Measurements from ENCODE around the gene BMP4. TPM values are rescaled to one million over a fixed set of nuclear protein-coding genes. Genes with fewer than 3 reads are reported as not detected.

BMP4 gene
- polyA plus RNA-seq, 1 experiment = 20.8 TPM

DNA sequence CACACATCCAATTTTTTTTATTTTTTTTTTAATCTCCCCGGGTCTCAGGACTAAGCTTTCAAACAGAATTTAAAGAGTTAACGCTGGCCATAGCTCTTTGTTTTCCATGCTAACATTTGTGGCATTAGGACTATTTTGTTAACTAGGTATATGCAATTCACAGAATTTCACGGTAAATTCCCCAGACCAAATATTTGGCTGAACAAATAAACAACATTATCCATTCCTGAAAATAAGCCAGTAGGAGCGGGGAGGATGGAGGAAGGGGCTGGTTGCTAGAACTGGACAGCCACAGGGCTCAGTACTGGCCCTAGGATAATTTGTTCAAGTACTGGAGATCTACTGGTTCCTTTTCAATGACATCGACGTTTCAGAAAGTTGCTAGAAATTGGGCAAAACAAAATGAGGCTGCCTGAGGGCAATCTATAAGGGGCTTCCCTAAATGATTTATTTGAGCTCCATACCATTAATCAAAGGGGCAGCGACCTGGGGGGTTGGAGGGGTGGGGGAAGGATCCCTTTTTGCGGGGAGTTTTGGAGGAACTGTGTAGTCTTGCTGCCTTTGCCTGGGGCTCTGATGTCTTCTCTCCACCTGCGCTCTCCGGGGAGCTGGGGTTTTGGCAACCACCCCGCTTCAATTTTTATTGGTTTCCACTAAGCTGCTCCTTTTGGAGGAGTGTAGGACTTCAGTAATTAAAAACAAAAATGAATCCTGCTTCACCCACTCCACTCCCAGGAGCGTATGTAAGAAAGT is 9.0 kb downstream of the BMP4 start:
- ChIA-PET CTCF (no interaction called here), POLR2A (no interaction called here)
- H3K27ac ChIP-seq (ENCODE audit: low read depth, low read length) = no peak overlapping the region
- peaks cover 9% of the 10 kb centered on the region; the same call in 1 of the 2 replicates for H3K9me3 ChIP-seq (ENCODE audit: control insufficient read depth, insufficient read depth, low read length)
- no peak overlapping the region for H3K4me3 ChIP-seq (ENCODE audit: low read depth, low read length)
- TF ChIP-seq, protein P1, sequence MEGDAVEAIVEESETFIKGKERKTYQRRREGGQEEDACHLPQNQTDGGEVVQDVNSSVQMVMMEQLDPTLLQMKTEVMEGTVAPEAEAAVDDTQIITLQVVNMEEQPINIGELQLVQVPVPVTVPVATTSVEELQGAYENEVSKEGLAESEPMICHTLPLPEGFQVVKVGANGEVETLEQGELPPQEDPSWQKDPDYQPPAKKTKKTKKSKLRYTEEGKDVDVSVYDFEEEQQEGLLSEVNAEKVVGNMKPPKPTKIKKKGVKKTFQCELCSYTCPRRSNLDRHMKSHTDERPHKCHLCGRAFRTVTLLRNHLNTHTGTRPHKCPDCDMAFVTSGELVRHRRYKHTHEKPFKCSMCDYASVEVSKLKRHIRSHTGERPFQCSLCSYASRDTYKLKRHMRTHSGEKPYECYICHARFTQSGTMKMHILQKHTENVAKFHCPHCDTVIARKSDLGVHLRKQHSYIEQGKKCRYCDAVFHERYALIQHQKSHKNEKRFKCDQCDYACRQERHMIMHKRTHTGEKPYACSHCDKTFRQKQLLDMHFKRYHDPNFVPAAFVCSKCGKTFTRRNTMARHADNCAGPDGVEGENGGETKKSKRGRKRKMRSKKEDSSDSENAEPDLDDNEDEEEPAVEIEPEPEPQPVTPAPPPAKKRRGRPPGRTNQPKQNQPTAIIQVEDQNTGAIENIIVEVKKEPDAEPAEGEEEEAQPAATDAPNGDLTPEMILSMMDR (IDR thresholded peaks at IDR 0.05; ENCODE audit: low read depth, low read length) = no peak
- peaks cover 28% of the 10 kb centered on the region for H3K27me3 ChIP-seq (ENCODE audit: control insufficient read depth, insufficient read depth, low read length)
- no peak for DNase-seq (ENCODE audit: low read depth, low spot score)

DNA sequence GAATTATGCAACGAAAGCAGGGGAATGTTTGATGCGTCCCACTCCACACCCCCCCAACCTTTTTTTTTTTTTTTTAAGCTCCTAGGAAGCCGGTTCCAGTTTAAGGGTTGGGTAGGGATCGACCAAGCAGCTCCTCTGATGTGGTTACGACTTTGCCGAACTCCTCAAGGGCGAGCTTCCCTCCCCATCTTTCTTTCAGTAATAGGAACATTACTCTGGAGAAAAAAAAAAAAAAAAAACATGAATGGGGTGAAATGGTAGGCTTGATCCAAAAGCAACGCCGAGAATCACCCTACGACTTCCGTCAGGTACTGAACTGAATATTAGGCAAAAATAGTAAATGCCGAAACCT is 9.6 kb downstream of the BMP4 start:
- Histone ChIP-seq H3K27me3 (ENCODE audit: control insufficient read depth, insufficient read depth, low read length) (peaks cover 23% of the 10 kb centered on the region), H3K9me3 (ENCODE audit: control insufficient read depth, insufficient read depth, low read length) (peaks cover 9% of the 10 kb centered on the region; the same call in 1 of the 2 replicates), H3K27ac (ENCODE audit: low read depth, low read length) (no peak overlapping the region), H3K4me3 (ENCODE audit: low read depth, low read length) (no peak overlapping the region)
- CTCF ChIA-PET = no interaction called here
- POLR2A ChIA-PET = no interaction called here
- no peak for DNase-seq (ENCODE audit: low read depth, low spot score)
- TF ChIP-seq, protein P1 (IDR thresholded peaks at IDR 0.05; ENCODE audit: low read depth, low read length) = no peak

DNA sequence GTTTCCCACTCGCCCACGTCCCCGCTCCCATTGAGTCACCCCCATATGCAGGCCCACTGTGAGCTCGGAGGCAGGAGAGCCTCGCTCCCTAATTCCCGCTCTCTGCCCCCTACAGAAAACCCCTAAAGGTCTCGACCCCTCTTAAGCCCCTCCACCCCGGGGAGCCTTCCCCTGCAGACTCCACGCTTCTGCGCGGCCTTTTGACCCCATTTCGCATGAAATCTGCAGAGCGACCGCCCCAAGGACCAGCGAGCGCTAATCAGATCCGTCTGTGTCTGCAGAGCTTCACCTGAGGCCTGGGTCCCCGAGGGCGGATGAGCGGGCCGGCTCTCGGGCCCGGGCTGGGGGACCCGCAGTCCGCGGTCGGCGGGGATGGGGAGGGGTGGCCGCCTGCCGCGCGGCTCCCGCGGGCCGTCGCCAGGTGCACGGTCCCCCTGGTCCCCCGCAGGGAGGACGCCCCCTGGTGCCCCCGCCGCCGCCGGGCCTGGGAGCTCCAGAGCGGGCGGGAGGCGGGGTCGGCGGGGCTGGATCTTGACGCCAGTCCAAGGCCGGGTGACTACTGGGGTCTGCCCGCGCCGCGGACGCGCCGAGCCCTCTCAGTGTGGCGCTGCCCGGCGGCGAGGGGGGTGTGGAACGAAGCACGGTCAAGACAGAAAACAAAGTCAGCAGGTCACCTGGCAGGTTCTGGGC is 10.1 kb downstream of the BMP4 start:
- POLR2A ChIA-PET = no interaction called here
- no peak overlapping the region for H3K4me3 ChIP-seq (ENCODE audit: low read depth, low read length)
- H3K27ac ChIP-seq (ENCODE audit: low read depth, low read length) = no peak overlapping the region
- H3K9me3 ChIP-seq (ENCODE audit: control insufficient read depth, insufficient read depth, low read length) = peaks cover 9% of the 10 kb centered on the region; the same call in 1 of the 2 replicates
- peaks cover 17% of the 10 kb centered on the region for H3K27me3 ChIP-seq (ENCODE audit: control insufficient read depth, insufficient read depth, low read length)
- TF ChIP-seq, protein P1 (IDR thresholded peaks at IDR 0.05; ENCODE audit: low read depth, low read length) = no peak
- CTCF ChIA-PET = no interaction called here
- DNase-seq (ENCODE audit: low read depth, low spot score) = no peak

DNA sequence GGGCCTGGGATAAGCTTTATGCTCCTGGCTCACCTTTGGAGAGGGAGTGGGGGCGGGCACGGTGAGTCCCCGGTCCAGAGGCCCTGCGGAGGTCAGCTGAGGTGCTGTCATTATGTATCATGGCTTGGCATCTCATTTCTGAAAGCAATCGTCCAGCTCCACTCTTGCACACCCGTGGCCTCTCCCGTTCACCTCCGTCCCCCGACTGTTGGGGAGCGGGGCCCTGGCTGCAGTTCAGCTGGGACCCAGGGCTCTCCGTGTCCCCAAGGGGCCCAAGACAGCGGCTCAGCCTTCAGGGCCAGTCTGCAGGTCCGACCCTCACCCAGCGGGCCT is 10.6 kb downstream of the BMP4 start:
- TF ChIP-seq, protein P1 (IDR thresholded peaks at IDR 0.05; ENCODE audit: low read depth, low read length) = no peak
- Histone ChIP-seq H3K4me3 (ENCODE audit: low read depth, low read length) (no peak overlapping the region), H3K27me3 (ENCODE audit: control insufficient read depth, insufficient read depth, low read length) (peaks cover 14% of the 10 kb centered on the region), H3K27ac (ENCODE audit: low read depth, low read length) (no peak overlapping the region), H3K9me3 (ENCODE audit: control insufficient read depth, insufficient read depth, low read length) (peaks cover 9% of the 10 kb centered on the region; the same call in 1 of the 2 replicates)
- POLR2A ChIA-PET = no interaction called here
- no peak for DNase-seq (ENCODE audit: low read depth, low spot score)
- CTCF ChIA-PET = no interaction called here

DNA sequence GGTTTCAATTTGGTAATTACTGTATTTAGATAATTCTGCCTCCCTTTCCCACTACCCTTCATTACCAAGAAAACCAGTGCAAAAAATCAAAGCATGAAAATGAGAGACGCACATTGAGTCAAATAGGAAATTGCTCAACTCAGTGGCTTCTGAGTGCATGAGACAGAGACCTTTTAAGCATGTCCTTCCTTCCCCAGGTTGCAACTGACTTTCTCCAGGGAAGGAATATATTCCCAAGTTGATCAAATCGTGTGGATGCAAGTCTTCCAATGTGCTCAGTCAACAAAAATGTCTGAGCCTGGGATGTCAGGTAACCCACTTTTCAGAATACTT is 12.9 kb downstream of the BMP4 start:
- ChIA-PET POLR2A (no interaction called here), CTCF (no interaction called here)
- H3K27me3 ChIP-seq (ENCODE audit: control insufficient read depth, insufficient read depth, low read length) = peaks cover 6% of the 10 kb centered on the region
- H3K4me3 ChIP-seq (ENCODE audit: low read depth, low read length) = no peak overlapping the region
- H3K27ac ChIP-seq (ENCODE audit: low read depth, low read length) = no peak overlapping the region
- H3K9me3 ChIP-seq (ENCODE audit: control insufficient read depth, insufficient read depth, low read length) = peaks cover 3% of the 10 kb centered on the region; the same call in 1 of the 2 replicates
- TF ChIP-seq, protein P1 (IDR thresholded peaks at IDR 0.05; ENCODE audit: low read depth, low read length) = no peak
- no peak for DNase-seq (ENCODE audit: low read depth, low spot score)
